Cerebellar nuclear complex (tissue), 1 donor: Measurements from ENCODE around the gene MMAB.

Source experiments
- DNase-seq, 2 experiments: peaks; one replicate each; lab custom pipeline; 2025; lab: John Stamatoyannopoulos, UW

The MMAB gene

GRCh38 chr12:109583733-109584132, 10.4 kb upstream of the MMAB start:
- no peak for DNase-seq

DNA sequence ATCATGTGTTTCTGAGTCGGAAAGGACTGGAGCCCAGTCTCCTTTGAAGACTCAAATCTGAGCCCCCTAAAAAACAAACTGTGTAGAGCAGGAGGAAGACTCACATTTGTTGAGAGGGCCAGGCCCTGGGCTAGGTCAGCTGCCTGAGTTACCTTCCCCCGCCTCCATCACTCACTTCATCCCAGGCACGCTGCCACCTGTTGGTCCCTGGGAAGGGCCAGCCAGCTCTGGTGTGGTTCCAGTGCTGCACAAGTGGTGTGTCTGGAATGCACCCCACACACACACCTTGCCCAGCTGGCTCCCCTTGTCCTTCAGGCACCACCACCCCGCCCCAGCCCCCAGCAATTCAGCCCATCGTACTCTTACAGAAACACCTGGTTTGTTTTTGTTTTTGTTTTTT, 9.3 kb upstream of the MMAB start:
- DNase-seq, result no peak

DNA sequence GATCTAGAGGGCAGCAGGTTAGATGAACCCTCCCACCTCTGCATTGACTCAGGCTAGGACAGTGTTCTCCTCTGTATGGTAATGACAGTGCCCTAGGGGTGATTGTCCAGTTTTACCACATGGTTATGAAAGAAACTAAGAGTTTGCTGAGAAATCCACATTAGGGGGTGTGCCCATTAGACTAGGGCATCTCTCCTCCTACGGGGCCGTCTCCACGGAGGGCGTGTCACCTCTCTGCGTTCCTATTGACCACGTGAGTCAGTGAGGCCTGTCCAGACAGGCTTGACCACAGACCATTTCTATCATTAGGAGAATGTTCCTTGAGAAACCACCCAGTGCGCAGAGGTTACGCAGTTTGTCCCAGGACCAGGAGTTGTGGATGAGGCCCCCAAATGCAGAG, 8.6 kb upstream of the MMAB start:
- no peak for DNase-seq

DNA sequence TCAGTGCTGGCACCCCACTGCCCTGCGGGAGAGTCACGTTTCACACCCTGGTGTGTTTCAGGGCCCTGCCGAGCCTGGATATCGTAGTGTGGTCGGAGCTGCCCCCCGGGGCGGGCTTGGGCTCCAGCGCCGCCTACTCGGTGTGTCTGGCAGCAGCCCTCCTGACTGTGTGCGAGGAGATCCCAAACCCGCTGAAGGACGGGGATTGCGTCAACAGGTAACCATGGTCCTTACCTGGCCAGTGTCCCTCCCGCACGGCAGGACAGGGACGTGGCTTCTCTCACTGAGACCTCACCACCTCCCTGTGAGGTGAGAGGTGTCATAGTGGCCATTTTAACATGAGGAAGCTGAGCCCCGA, 8.0 kb upstream of the MMAB start:
- no peak for DNase-seq

- DNase-seq, result no peak
Observed at GRCh38 chr12:109580684-109581333, 7.5 kb upstream of the MMAB start.

- no peak for DNase-seq
Observed at GRCh38 chr12:109580272-109580671, 7.0 kb upstream of the MMAB start.

GRCh38 chr12:109579639-109580038, 6.3 kb upstream of the MMAB start:
- DNase-seq, result no peak

DNA sequence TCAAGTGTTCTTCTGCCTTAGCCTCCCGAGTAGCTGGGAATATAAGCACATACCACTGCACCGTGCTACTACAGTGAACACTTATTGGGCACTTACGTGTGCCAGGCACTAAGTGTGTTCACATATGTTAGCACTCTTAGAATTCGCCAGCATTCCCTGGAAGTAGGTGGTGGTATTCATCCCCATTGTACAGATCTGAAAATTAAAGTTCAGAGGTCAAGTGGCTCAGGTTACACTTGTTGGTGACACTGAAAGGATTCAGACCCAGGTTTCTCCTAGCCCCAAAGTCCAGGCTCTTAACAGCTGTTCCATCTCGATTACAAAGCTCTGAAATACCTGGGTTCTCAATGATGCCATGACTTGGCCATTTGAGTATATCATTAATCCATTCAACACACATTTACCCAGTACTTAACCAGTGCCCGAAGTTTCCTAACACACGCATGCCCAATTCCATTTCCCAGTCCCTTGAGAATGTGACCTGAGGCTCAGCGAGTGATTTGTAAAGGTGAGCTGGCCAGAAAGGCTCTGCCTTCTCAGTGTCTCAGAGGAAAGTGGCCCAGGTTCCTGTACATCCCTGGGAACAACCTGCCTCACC, 5.1 kb upstream of the MMAB start:
- no peak for DNase-seq

- no peak for DNase-seq
Observed at GRCh38 chr12:109577311-109577710, 4.0 kb upstream of the MMAB start.

GRCh38 chr12:109575683-109576082, 2.4 kb upstream of the MMAB start:
- no peak for DNase-seq

DNA sequence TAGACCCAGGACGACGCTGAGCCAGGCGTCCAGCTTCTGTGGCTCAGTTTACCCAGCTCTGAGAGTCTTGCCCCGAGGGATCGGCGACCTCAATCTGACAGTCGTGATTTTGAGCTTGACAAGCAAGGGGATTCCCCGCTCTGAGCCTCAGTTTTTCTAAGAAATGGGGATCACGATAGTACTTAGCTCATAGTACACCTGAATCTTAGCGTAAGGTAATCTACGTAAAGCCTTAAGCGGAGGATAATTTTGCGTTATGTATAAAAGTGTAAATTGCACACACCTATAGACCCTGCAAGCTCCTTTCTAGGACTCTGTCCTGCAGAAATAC, 575 bp upstream of the MMAB start:
- DNase-seq, result no peak

DNA sequence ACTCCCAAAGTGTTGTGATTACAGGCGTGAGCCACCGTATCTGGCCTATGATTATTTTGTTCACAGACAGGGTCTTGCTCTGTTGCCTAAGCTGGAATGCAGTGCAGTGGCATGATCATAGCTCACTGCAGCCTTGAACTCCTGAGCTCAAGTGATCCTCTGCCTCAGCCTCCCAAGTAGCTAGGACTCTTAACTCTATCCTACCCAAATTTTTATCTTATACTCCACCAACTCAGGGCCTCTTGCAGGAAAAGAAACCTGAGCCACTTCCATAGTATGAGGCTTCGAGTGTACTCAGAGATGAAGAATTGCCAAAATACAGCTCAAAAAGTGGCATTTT, 828 bp downstream of the MMAB start:
- DNase-seq, result no peak

DNA sequence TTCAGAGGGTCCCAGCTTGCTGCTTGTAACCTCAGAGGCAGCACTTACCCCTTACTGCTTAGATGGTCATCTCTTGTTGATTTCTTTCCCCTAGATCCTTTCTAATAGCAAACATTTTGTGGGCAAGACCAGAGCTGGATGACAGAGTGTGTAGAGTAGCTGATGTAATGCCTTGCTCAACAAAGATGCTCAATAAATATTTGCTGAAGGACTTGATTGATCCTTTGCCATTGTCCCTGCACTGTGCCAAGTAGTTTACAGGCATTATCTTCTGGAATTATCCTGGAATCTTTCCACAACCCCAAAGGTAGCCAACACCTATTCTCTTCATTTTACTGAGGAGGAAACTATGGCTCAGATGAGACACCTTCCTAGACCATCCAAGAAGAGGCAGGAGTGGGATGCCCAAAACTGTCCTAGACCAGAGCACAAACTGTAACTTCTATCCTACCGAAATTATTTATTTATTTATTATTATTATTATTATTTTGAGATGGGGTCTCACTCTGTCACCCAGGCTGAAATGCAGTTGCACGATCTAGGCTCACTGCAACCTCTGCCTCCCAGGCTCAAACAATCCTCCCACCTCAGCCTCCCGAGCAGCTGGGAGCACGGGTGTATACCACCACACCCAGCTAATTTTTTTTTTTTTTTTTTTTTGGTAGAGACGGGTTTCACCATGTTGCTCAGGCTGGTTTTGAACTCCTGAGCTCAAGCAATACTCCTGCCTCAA, 1.4 kb downstream of the MMAB start:
- no peak for DNase-seq

DNA sequence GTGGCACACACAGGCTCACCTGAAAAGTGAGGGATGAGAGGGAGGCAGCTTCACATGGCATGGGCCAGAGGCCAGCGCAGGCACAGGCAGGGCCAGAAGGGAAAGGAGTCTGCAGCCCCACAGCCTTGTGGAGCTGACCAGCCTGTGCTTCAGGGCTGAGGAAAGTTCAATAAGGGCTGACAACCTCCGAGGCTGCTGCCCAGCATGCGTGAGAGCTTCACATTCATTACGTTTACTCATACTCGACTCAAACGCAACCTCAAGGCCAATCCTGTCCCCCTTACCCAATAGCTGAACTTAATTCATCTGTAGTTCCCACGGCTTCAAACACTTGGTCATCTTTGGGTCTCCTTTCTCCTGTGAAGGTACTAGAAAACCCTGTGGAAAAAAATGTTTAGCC, 4.8 kb downstream of the MMAB start:
- DNase-seq, result no peak

- no peak for DNase-seq
Observed at GRCh38 chr12:109567967-109568366, 5.3 kb downstream of the MMAB start.

DNA sequence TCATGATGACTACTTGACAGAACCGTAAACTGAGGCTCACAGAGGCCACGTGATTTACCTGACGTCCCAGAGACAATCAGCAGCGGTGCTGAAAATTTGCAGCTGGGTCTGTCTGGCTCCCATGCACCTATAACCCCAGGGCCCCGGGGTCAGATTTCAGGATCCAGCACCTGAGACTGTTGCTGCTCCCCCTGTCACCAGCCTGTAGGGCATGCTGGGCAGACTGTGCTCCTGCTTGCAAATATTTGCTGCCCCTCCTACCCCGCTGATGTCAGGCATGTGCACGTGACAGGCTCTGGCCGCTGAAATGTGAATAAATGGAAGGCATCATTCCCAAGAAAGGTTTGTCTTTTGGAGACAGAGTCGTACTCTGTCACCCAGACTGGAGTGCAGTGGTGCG, 6.0 kb downstream of the MMAB start:
- DNase-seq, result no peak

GRCh38 chr12:109566424-109566823, 6.9 kb downstream of the MMAB start:
- DNase-seq, result no peak

- DNase-seq, result no peak
Observed at GRCh38 chr12:109563291-109564284, 9.7 kb downstream of the MMAB start.

DNA sequence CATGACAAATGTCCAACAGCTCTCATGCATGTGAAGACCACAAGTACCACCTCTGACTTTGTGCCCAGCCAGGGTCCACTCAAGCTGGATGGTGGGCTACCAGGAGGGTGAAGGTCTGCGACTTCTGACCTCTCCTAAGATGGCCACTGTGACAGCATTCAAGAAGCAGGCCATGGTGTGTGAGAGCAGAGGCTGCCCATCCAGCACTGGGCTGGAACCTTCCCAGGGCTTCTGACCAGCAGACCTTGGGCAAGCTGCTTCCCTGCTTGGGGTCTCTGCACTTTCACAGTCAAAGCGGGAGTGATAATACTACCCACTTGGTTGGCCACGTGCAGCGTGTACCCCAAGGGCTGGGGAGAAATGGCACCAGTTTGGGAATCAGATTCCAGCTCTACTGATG, 10.4 kb downstream of the MMAB start:
- no peak for DNase-seq

- no peak for DNase-seq
Observed at GRCh38 chr12:109561711-109562030, 11.6 kb downstream of the MMAB start.

DNA sequence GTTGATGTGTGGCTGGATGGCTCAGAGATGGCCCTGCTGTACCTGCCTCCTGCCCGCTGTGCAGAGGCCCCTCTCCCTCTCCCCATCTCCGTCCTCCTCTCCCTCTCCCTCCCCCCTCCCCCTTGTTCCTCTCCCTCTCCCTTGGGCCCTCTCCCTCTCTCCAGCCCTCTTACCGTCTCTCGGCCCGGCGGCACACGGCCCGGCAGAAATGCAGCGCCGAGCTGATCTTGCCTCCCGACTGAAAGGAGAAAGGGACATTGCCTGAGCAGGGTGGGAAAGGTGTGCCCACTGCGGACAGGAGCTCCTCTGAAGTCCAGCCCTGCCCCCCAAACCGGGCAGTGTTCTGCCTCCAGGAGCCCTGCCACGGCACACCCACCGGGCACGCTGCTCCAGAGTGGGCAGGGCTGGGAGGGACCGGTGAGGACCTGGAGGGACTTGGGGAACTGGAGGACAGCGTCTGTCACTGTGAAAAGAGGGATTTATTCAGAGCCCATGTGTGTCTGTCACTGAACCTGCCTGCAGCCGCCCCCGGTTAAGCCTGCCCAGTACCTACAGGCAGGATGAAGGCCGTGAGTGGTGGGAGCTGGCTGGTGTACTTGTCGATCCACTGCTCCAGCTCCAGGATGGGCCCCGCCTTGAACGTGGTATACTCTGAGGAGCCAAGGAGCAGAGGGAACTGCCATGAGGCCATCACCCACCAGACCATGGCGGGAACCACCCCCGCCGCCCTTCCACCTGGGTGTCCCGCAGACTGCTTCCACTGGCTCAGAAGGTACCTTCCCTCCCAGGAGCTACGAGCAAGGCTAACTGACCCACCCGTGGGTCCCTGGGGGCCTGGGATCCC, 12.2 kb downstream of the MMAB start:
- DNase-seq, result no peak

GRCh38 chr12:109559601-109560000, 13.7 kb downstream of the MMAB start:
- no peak for DNase-seq
